Loucy (cell line): ENCODE data around the gene CDK18.

ENCODE experiments used
- EZH2phosphoT487 ChIP-seq: fragments of 200-600 bp; IDR thresholded peaks from 2 replicates; pipeline ENCODE4 v1.6.1; 2018; ENCODE audit warnings: antibody characterized with exemption, mild to moderate bottlenecking, moderate library complexity, borderline replicate concordance
- TF ChIP-seq, protein P1 (sequence below): fragments of 200-600 bp; sonication (generic); conservative IDR thresholded peaks from 2 replicates; pipeline ENCODE4 v1.5.1; 2014; ENCODE audit warnings: mild to moderate bottlenecking, antibody characterized with exemption, low read length

DNA sequence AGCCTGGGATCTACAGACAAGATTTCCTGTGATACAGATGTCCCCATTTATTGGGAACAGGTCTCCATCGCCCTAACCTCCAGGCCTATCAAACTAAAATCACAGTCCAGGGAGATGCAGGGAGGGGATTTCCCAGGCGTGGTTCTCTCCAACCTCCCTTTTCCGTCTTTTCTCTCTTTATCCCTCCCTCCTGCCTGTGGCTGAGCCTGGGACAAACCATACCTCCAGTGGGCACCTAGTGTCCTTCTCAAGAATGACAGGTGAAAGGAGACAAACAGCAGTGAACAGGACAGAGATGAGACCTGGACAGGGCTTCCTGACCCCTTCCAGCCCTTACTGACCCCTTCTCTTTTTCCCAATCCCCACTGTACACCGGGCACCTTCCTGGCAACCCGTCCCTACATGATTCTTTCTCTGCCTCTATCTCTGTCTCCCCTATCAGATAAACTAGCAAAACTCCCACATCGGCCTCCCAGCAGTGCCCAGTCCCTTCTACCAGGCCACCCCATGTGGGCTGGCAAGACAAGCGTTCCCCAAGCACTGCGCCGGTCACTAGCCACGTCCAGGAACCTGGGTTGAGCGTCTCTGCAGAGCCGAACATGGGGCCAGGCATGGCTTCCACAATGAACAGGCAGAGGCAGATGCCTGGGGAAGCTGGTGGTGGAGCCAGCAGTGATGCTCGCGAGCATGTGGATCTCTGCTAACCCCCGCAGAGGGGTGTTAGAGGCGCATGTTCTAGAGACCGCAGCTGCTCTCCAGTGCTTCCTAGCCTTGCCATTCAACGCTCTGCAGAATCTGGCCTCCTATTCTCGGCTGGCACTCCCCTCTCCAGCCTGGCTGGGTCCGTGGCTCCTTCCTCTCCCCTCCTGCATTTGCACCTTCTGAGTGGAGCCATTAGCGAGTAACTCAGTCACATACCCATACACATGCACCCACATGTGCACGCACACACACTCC lies 72.6 kb downstream of the CDK18 start:
- TF ChIP-seq, protein P1, sequence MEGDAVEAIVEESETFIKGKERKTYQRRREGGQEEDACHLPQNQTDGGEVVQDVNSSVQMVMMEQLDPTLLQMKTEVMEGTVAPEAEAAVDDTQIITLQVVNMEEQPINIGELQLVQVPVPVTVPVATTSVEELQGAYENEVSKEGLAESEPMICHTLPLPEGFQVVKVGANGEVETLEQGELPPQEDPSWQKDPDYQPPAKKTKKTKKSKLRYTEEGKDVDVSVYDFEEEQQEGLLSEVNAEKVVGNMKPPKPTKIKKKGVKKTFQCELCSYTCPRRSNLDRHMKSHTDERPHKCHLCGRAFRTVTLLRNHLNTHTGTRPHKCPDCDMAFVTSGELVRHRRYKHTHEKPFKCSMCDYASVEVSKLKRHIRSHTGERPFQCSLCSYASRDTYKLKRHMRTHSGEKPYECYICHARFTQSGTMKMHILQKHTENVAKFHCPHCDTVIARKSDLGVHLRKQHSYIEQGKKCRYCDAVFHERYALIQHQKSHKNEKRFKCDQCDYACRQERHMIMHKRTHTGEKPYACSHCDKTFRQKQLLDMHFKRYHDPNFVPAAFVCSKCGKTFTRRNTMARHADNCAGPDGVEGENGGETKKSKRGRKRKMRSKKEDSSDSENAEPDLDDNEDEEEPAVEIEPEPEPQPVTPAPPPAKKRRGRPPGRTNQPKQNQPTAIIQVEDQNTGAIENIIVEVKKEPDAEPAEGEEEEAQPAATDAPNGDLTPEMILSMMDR = no peak
- no peak for TF ChIP-seq EZH2phosphoT487
